Keratinocyte (primary cell): ENCODE measurements around the gene RNF212B.

Source experiments
- CTCF ChIP-seq, 3 experiments: IDR thresholded peaks in 1 of 3; conservative IDR thresholded peaks in 1 of 3; optimal IDR thresholded peaks in 1 of 3; 2 replicates in 2 of 3; 3 replicates in 1 of 3; pipeline versions ENCODE3 to v1.5.1; 2011; ENCODE audit warnings: low read length in 3 of 3, mild to moderate bottlenecking in 3 of 3, moderate library complexity in 2 of 3, control low read depth in 1 of 3, inconsistent platforms in 1 of 3; ENCODE audit not compliant: insufficient read depth in 2 of 3; ENCODE audit errors: extremely low read depth in 1 of 3
- EZH2 ChIP-seq: IDR thresholded peaks from one replicate; pipeline ENCODE4 v1.6.1; 2012; ENCODE audit warnings: inconsistent platforms, mild to moderate bottlenecking, low read length, moderate library complexity

DNA sequence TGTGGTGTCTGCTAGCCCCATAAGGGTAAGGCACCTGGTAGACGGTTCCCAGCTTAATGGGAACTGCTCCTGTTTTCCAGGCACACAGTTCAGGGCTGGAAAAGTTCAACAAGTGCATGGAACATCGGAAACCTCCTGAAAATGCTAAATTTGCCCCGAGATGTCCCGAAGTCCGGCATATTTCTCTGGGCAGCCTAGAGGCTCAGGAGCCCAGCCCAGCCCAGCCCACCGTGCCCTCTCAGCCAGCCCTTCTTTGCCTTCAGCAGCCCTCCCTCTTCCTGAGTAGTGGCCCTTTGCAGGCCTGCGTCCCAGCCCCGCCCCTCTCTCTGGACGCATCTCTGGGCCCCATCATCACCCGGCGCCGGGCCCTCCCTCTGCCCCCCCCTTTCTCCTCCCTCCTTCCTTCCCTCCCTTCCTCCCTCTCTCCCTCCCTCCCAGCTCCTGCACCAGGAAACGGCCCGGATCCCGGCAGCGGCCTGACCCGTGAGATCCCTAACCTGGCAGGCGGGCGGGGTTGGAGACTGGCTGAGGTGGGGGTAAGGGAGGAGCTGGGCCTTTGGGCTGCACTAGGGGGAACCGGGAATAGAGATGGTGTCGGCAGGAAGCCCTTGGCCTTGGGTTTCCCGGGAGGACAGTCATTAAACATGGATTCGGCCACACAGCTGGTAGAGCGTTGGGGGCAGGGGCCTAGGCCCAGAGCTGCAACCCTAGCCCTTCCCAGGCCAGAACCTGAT is 68.8 kb downstream of the RNF212B start, which contains the start of gene BCL2L2:
- no peak for TF ChIP-seq EZH2
- TF ChIP-seq CTCF (optimal IDR thresholded peaks at IDR 0.05 in 1 of 3, IDR thresholded peaks at IDR 0.05 in 1 of 3, conservative IDR thresholded peaks at IDR 0.05 in 1 of 3; ENCODE audit: extremely low read depth in 1 of 3, insufficient read depth in 2 of 3, low read length in 3 of 3): no peak
